ENCODE data around the gene PHLDA2. TPM values are rescaled to one million over a fixed set of nuclear protein-coding genes. Genes with fewer than 3 reads are reported as not detected.

The PHLDA2 gene
- total RNA-seq, 1 experiment from 2014 or later: 195 TPM

DNA sequence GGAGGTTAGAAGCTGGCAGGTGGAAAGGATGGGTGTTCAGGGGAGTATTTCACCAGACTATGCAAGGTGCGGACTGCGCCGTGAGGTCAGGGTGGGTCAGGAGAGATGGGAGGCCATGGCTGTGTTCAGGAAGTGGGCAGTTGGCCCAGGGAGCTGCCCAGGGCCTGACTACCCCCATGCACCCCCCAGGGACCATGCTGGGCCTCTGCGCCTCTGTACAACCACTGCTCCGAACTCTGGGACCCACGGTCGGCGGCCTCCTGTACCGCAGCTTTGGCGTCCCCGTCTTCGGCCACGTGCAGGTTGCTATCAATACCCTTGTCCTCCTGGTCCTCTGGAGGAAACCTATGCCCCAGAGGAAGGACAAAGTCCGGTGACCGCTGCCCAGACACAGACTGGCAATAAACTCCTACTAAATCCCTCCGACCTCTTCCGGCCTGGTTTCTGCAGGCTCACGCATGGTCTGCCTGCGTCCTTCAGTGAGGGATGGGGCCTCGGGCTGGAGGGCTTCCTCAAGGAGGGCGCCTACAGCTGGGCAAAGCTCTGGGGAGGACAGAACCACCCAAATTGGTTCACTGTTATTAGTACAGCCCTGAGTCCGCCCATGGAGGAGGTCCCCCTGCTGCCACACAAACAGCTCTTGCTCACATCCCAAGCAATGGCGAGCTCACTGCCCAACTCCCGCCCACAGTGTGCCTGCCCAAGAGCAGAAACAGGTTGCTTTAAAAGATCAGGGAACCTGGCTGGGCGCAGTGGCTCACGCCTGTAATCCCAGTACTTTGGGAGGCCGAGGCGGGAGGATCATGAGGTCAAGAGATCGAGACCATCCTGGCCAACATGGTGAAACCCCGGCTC is 4.2 kb downstream of the PHLDA2 start:
- Histone ChIP-seq H3K27ac (ENCODE audit: low read length) (peak overlapping the region; percentile 36; the same call in 1 of the 2 replicates), H3K4me1 (ENCODE audit: control insufficient read depth, insufficient read depth, low read length) (peaks cover 41% of the 10 kb centered on the region), H3K9me3 (ENCODE audit: control insufficient read depth, insufficient read depth, low read depth, low read length) (no peaks in the 10 kb centered on the region), H3K4me3 (ENCODE audit: low read depth in 2 of 2, low read length in 2 of 2) (no peak overlapping the region), H3K27me3 (ENCODE audit: control insufficient read depth, insufficient read depth, low read length) (no peaks in the 10 kb centered on the region), H3K36me3 (ENCODE audit: control insufficient read depth, insufficient read depth, low read length) (no peaks in the 10 kb centered on the region; the same call in 1 of the 2 replicates)
- intact Hi-C loops (cut with micrococcal nuclease; ENCODE audit: unreplicated experiment): no loop called here
- in situ Hi-C loops (cut with HindIII; ENCODE audit: low pct_unique_long_range_greater_than_20kb, low sequenced_read_pairs): no loop called here
- POLR2A ChIA-PET: no interaction called here
- DNase-seq (ENCODE audit: low read depth, low spot score) (no peak), ATAC-seq (no peak)
- BruUV-seq (replicated peaks): no TSS peak
- TF ChIP-seq, protein P1, sequence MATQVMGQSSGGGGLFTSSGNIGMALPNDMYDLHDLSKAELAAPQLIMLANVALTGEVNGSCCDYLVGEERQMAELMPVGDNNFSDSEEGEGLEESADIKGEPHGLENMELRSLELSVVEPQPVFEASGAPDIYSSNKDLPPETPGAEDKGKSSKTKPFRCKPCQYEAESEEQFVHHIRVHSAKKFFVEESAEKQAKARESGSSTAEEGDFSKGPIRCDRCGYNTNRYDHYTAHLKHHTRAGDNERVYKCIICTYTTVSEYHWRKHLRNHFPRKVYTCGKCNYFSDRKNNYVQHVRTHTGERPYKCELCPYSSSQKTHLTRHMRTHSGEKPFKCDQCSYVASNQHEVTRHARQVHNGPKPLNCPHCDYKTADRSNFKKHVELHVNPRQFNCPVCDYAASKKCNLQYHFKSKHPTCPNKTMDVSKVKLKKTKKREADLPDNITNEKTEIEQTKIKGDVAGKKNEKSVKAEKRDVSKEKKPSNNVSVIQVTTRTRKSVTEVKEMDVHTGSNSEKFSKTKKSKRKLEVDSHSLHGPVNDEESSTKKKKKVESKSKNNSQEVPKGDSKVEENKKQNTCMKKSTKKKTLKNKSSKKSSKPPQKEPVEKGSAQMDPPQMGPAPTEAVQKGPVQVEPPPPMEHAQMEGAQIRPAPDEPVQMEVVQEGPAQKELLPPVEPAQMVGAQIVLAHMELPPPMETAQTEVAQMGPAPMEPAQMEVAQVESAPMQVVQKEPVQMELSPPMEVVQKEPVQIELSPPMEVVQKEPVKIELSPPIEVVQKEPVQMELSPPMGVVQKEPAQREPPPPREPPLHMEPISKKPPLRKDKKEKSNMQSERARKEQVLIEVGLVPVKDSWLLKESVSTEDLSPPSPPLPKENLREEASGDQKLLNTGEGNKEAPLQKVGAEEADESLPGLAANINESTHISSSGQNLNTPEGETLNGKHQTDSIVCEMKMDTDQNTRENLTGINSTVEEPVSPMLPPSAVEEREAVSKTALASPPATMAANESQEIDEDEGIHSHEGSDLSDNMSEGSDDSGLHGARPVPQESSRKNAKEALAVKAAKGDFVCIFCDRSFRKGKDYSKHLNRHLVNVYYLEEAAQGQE (IDR thresholded peaks at IDR 0.05; ENCODE audit: insufficient read depth in 1 of 2, low read depth in 2 of 2, low read length in 1 of 2): no peak
- TF ChIP-seq TCF7L2 (IDR thresholded peaks at IDR 0.05; ENCODE audit: low read depth, low read length): no peak
- TF ChIP-seq SIN3A (IDR thresholded peaks at IDR 0.05; ENCODE audit: borderline replicate concordance, insufficient read depth, low read depth, low read length): no peak
- no peak for TF ChIP-seq POLR2AphosphoS5 (IDR thresholded peaks at IDR 0.05; ENCODE audit: low read depth, low read length)
- TF ChIP-seq, protein P2, sequence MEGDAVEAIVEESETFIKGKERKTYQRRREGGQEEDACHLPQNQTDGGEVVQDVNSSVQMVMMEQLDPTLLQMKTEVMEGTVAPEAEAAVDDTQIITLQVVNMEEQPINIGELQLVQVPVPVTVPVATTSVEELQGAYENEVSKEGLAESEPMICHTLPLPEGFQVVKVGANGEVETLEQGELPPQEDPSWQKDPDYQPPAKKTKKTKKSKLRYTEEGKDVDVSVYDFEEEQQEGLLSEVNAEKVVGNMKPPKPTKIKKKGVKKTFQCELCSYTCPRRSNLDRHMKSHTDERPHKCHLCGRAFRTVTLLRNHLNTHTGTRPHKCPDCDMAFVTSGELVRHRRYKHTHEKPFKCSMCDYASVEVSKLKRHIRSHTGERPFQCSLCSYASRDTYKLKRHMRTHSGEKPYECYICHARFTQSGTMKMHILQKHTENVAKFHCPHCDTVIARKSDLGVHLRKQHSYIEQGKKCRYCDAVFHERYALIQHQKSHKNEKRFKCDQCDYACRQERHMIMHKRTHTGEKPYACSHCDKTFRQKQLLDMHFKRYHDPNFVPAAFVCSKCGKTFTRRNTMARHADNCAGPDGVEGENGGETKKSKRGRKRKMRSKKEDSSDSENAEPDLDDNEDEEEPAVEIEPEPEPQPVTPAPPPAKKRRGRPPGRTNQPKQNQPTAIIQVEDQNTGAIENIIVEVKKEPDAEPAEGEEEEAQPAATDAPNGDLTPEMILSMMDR (IDR thresholded peaks at IDR 0.05): no peak
- CTCF ChIA-PET: interaction anchor here (0.9 kb wide), 1 partner anchor 24 kb away, joined by 5 read pairs; no protein-coding TSS in a partner anchor

DNA sequence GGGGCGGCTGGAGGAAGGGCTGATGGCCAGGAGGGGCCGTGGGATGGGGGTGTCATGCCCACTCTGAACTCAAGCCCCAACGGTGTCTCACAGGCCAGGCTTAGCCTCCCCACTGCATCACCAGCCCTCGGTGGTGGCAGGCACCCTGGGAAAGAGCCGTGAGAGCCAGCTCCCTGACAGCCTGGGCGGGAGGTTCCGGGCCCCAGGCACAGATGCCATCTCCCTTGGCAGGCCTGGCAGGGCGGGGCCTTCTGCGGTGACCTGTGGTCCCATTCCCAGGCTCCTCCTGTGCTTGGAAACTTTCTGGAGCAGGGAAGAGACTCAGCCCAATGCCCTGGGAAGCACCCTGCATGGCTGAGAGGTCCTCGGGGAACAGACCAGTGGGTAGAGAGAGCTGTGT is 4.8 kb downstream of the PHLDA2 start:
- intact Hi-C loops (cut with micrococcal nuclease; ENCODE audit: unreplicated experiment): no loop called here
- no peak overlapping the region for H3K4me3 ChIP-seq (ENCODE audit: low read depth in 2 of 2, low read length in 2 of 2)
- ChIA-PET CTCF (interaction anchor here (0.9 kb wide), 1 partner anchor 23 kb away, joined by 5 read pairs; no protein-coding TSS in a partner anchor), POLR2A (no interaction called here)
- H3K4me1 ChIP-seq (ENCODE audit: control insufficient read depth, insufficient read depth, low read length): peaks cover 37% of the 10 kb centered on the region
- no peaks in the 10 kb centered on the region for H3K9me3 ChIP-seq (ENCODE audit: control insufficient read depth, insufficient read depth, low read depth, low read length)
- BruUV-seq (replicated peaks): no TSS peak
- DNase-seq (ENCODE audit: low read depth, low spot score) (no peak), ATAC-seq (peak; percentile 31)
- H3K27ac ChIP-seq (ENCODE audit: low read length): peak overlapping the region; percentile 41
- H3K36me3 ChIP-seq (ENCODE audit: control insufficient read depth, insufficient read depth, low read length): no peaks in the 10 kb centered on the region; the same call in 1 of the 2 replicates
- no peaks in the 10 kb centered on the region for H3K27me3 ChIP-seq (ENCODE audit: control insufficient read depth, insufficient read depth, low read length)
- in situ Hi-C loops (cut with HindIII; ENCODE audit: low pct_unique_long_range_greater_than_20kb, low sequenced_read_pairs): no loop called here
- TF ChIP-seq POLR2AphosphoS5 (IDR thresholded peaks at IDR 0.05; ENCODE audit: low read depth, low read length) (no peak), TCF7L2 (IDR thresholded peaks at IDR 0.05; ENCODE audit: low read depth, low read length) (no peak), SIN3A (IDR thresholded peaks at IDR 0.05; ENCODE audit: borderline replicate concordance, insufficient read depth, low read depth, low read length) (no peak)
- TF ChIP-seq, protein P1 (IDR thresholded peaks at IDR 0.05; ENCODE audit: insufficient read depth in 1 of 2, low read depth in 2 of 2, low read length in 1 of 2): no peak
- TF ChIP-seq, protein P2 (IDR thresholded peaks at IDR 0.05): no peak

Data from Panc1 (cell line).